ENCODE results near the gene TLCD5.

DNA sequence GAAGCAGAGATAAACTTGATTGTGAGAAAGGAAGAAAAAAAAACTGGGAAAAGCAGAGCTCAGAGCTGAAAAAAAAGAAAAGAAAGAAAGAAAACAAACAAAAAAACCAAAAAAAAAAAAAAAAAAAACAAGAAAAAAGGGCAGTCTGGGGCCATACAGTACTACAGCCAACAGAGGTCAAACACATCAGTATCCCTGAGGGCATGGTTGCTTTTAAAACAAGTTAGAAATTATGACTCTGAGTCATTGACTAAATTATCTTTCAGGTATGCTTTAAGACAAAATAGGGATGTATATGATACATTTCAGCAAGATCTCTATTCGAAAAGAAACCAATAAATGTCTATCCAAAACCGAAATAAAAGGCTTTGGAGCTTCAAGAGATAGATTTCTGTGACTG, 37.1 kb upstream of the TLCD5 start:
- TF ChIP-seq, protein P1, sequence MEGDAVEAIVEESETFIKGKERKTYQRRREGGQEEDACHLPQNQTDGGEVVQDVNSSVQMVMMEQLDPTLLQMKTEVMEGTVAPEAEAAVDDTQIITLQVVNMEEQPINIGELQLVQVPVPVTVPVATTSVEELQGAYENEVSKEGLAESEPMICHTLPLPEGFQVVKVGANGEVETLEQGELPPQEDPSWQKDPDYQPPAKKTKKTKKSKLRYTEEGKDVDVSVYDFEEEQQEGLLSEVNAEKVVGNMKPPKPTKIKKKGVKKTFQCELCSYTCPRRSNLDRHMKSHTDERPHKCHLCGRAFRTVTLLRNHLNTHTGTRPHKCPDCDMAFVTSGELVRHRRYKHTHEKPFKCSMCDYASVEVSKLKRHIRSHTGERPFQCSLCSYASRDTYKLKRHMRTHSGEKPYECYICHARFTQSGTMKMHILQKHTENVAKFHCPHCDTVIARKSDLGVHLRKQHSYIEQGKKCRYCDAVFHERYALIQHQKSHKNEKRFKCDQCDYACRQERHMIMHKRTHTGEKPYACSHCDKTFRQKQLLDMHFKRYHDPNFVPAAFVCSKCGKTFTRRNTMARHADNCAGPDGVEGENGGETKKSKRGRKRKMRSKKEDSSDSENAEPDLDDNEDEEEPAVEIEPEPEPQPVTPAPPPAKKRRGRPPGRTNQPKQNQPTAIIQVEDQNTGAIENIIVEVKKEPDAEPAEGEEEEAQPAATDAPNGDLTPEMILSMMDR (IDR thresholded peaks at IDR 0.05; ENCODE audit: poor library complexity) = no peak
- no peak for TF ChIP-seq EZH2phosphoT487 (IDR thresholded peaks at IDR 0.05; ENCODE audit: low read depth, severe bottlenecking, unreplicated experiment)
- no peak for TF ChIP-seq EZH2 (IDR thresholded peaks at IDR 0.05; ENCODE audit: borderline replicate concordance)

Data from hepatocyte (in vitro differentiated cells).